OCI-LY3 (cell line): ENCODE data around the gene GLMN.

Experiments
- H2AFZ ChIP-seq: fragments of 200-600, 300-600 bp; shearing (Covaris generic); 2 replicates; pipeline ENCODE4 v1.6.0; 2014; ENCODE audit warnings: antibody characterized with exemption, low read depth, low read length
- H3K27ac ChIP-seq: fragments of 200-600, 300-600 bp; sonication (generic); 2 replicates; pipeline ENCODE4 v1.5.1; 2014; ENCODE audit warnings: mild to moderate bottlenecking, low read length, moderate library complexity, mixed read lengths
- H3K27me3 ChIP-seq: fragments of 200-600, 300-600 bp; sonication (generic); 2 replicates; pipeline ENCODE4 v1.6.1; 2014; ENCODE audit warnings: low read depth, low read length, mixed read lengths
- H3K36me3 ChIP-seq: fragments of 200-600, 300-600 bp; sonication (generic); replicated peaks from 2 replicates; pipeline ENCODE3; 2014; ENCODE audit warnings: low read depth, low read length, mixed read lengths
- H3K4me1 ChIP-seq: fragments of 300-600, 200-600 bp; sonication (generic); 2 replicates; pipeline ENCODE4 v1.6.1; 2014; ENCODE audit warnings: low read length, mixed read lengths
- H3K4me2 ChIP-seq: fragments of 200-600, 300-600 bp; sonication (generic); 2 replicates; pipeline ENCODE4 v1.6.1; 2014; ENCODE audit warnings: low read length, mixed read lengths
- H3K4me3 ChIP-seq: fragments of 300-600, 200-600 bp; sonication (generic); 2 replicates; pipeline ENCODE4 v1.5.1; 2014; ENCODE audit warnings: antibody characterized with exemption, mild to moderate bottlenecking, low read length, moderate library complexity
- H3K79me2 ChIP-seq: fragments of 300-600, 200-600 bp; shearing (Covaris generic); 2 replicates; pipeline ENCODE4 v1.6.1; 2014; ENCODE audit warnings: mild to moderate bottlenecking, low read length, mixed read lengths
- H3K9ac ChIP-seq: fragments of 300-600, 200-600 bp; shearing (Covaris generic); 2 replicates; pipeline ENCODE4 v1.6.0; 2014; ENCODE audit warnings: mild to moderate bottlenecking, low read length, moderate library complexity
- H3K9me3 ChIP-seq: fragments of 200-600, 300-600 bp; shearing (Covaris generic); 2 replicates; pipeline ENCODE4 v1.6.1; 2014; ENCODE audit warnings: low read length, mixed read lengths; ENCODE audit not compliant: insufficient read depth
- H4K20me1 ChIP-seq: fragments of 200-600, 300-600 bp; sonication (generic); 2 replicates; pipeline ENCODE4 v1.6.1; 2016; ENCODE audit warnings: low read length, mixed read lengths; ENCODE audit not compliant: insufficient read depth
- CTCF ChIP-seq: fragments of 200-600, 300-600 bp; sonication (generic); IDR thresholded peaks from 2 replicates; pipeline ENCODE4 v1.5.1; 2014; ENCODE audit warnings: antibody characterized with exemption, low read length, low read depth
- EZH2phosphoT487 ChIP-seq: fragments of 200-600 bp; shearing (Covaris generic); IDR thresholded peaks from 2 replicates; pipeline ENCODE4 v1.6.1; 2018; ENCODE audit warnings: antibody characterized with exemption, mixed run types, low read depth

GLMN gene

GRCh38 chr1:92327794-92328193 is 29.0 kb upstream of the GLMN start:
- TF ChIP-seq CTCF (no peak), EZH2phosphoT487 (no peak)
- Histone ChIP-seq H3K4me2 (no peak overlapping the region), H2AFZ (no peak overlapping the region), H4K20me1 (no peaks in the 10 kb centered on the region), H3K9ac (no peak overlapping the region), H3K36me3 (peaks cover 14% of the 10 kb centered on the region), H3K9me3 (no peaks in the 10 kb centered on the region), H3K4me1 (no peaks in the 10 kb centered on the region), H3K27me3 (no peaks in the 10 kb centered on the region), H3K27ac (no peak overlapping the region), H3K79me2 (no peaks in the 10 kb centered on the region), H3K4me3 (no peak overlapping the region)

- Histone ChIP-seq H3K79me2 (no peaks in the 10 kb centered on the region), H4K20me1 (no peaks in the 10 kb centered on the region), H3K4me2 (no peak overlapping the region), H3K27me3 (no peaks in the 10 kb centered on the region), H3K27ac (no peak overlapping the region), H3K9me3 (no peaks in the 10 kb centered on the region), H2AFZ (no peak overlapping the region), H3K4me1 (no peaks in the 10 kb centered on the region), H3K36me3 (peaks cover 14% of the 10 kb centered on the region), H3K9ac (no peak overlapping the region), H3K4me3 (no peak overlapping the region)
- TF ChIP-seq EZH2phosphoT487 = no peak
- no peak for TF ChIP-seq CTCF
These were observed 27.9 kb upstream of the GLMN start for GRCh38 chr1:92326681-92327080.

- no peaks in the 10 kb centered on the region for H3K4me1 ChIP-seq
- H4K20me1 ChIP-seq = no peaks in the 10 kb centered on the region
- no peaks in the 10 kb centered on the region for H3K9me3 ChIP-seq
- H3K79me2 ChIP-seq = no peaks in the 10 kb centered on the region
- H3K4me2 ChIP-seq = no peak overlapping the region
- no peaks in the 10 kb centered on the region for H3K27me3 ChIP-seq
- no peak overlapping the region for H2AFZ ChIP-seq
- no peak overlapping the region for H3K4me3 ChIP-seq
- no peak overlapping the region for H3K9ac ChIP-seq
- TF ChIP-seq EZH2phosphoT487 (no peak), CTCF (no peak)
- H3K27ac ChIP-seq = no peak overlapping the region
- H3K36me3 ChIP-seq = peaks cover 14% of the 10 kb centered on the region
These were observed 26.0 kb upstream of the GLMN start for GRCh38 chr1:92324784-92325183.

- TF ChIP-seq EZH2phosphoT487 (no peak), CTCF (no peak)
- Histone ChIP-seq H3K4me2 (no peak overlapping the region), H3K27me3 (no peaks in the 10 kb centered on the region), H4K20me1 (no peaks in the 10 kb centered on the region), H3K4me1 (no peaks in the 10 kb centered on the region), H3K36me3 (peaks cover 14% of the 10 kb centered on the region), H3K27ac (no peak overlapping the region), H3K79me2 (no peaks in the 10 kb centered on the region), H3K9ac (no peak overlapping the region), H3K9me3 (no peaks in the 10 kb centered on the region), H3K4me3 (no peak overlapping the region), H2AFZ (no peak overlapping the region)
These were observed 25.0 kb upstream of the GLMN start for GRCh38 chr1:92323473-92324453.
